NB4 (cell line): Measurements from ENCODE around the gene ENPP1.
"Not testable (repeated sequence)": the region's sequence is repeated elsewhere in the genome, so short reads cannot be mapped to it uniquely, and the experiment has no call there.

ENCODE experiments used
- DNase-seq: peaks from one replicate; pipeline ENCODE4 v3.0.0; 2010; ENCODE audit warnings: low read depth
- H3K4me3 ChIP-seq: one replicate; pipeline ENCODE4 v1.5.1; 2011; ENCODE audit warnings: mild to moderate bottlenecking, low read depth, low read length, moderate library complexity
- CTCF ChIP-seq: IDR thresholded peaks from one replicate; pipeline ENCODE4 v1.5.1; 2012; ENCODE audit warnings: low read depth, low read length
- MAX ChIP-seq: IDR thresholded peaks from 2 replicates; pipeline ENCODE4 v1.6.1; 2011; ENCODE audit warnings: low read depth, low read length
- MYC ChIP-seq: IDR thresholded peaks from 2 replicates; pipeline ENCODE4 v1.6.1; 2011; ENCODE audit warnings: low read depth, low read length
- POLR2A ChIP-seq: IDR thresholded peaks from 2 replicates; pipeline ENCODE4 v1.6.1; 2011; ENCODE audit warnings: mild to moderate bottlenecking; ENCODE audit not compliant: insufficient read length; ENCODE audit errors: extremely low read depth

Gene ENPP1

GRCh38 chr6:131911951-131912350, 104.1 kb downstream of the ENPP1 start:
- no peak overlapping the region for H3K4me3 ChIP-seq
- DNase-seq = no peak
- TF ChIP-seq MYC (no peak), POLR2A (no peak), MAX (no peak), CTCF (no peak)

- TF ChIP-seq CTCF (no peak), MYC (no peak), POLR2A (no peak), MAX (no peak)
- no peak for DNase-seq
- H3K4me3 ChIP-seq = no peak overlapping the region
These were observed 106.4 kb downstream of the ENPP1 start for GRCh38 chr6:131914234-131914633.

GRCh38 chr6:131914967-131915751, 107.3 kb downstream of the ENPP1 start:
- DNase-seq = peak; percentile 74
- no peak for TF ChIP-seq POLR2A
- TF ChIP-seq CTCF = peak; percentile 84
- no peak overlapping the region for H3K4me3 ChIP-seq

- not testable (repeated sequence) for DNase-seq, H3K4me3 ChIP-seq
These were observed 108.4 kb downstream of the ENPP1 start for GRCh38 chr6:131916091-131916796.

GRCh38 chr6:131916847-131917246, 109.0 kb downstream of the ENPP1 start:
- no peak overlapping the region for H3K4me3 ChIP-seq
- TF ChIP-seq MAX (no peak), CTCF (no peak), POLR2A (no peak), MYC (no peak)
- DNase-seq = no peak

- DNase-seq = peak; percentile 23
- TF ChIP-seq POLR2A (no peak), MAX (no peak), CTCF (no peak), MYC (no peak)
- no peak overlapping the region for H3K4me3 ChIP-seq
These were observed 109.5 kb downstream of the ENPP1 start for GRCh38 chr6:131917318-131917717.
